ENCODE data around the gene ZNF610. TPM values are rescaled to one million over a fixed set of nuclear protein-coding genes. Genes with fewer than 3 reads are reported as not detected.
A peak's percentile ranks its signal among the peaks of the same experiment; 100 is the strongest.
"Not testable (repeated sequence)": the region's sequence is repeated elsewhere in the genome, so short reads cannot be mapped to it uniquely, and the experiment has no call there.

ZNF610 gene
- total RNA-seq (2014; rRNA removed; shearing (Covaris generic)): 3.5 and 4.5 TPM in 2 replicates

DNA sequence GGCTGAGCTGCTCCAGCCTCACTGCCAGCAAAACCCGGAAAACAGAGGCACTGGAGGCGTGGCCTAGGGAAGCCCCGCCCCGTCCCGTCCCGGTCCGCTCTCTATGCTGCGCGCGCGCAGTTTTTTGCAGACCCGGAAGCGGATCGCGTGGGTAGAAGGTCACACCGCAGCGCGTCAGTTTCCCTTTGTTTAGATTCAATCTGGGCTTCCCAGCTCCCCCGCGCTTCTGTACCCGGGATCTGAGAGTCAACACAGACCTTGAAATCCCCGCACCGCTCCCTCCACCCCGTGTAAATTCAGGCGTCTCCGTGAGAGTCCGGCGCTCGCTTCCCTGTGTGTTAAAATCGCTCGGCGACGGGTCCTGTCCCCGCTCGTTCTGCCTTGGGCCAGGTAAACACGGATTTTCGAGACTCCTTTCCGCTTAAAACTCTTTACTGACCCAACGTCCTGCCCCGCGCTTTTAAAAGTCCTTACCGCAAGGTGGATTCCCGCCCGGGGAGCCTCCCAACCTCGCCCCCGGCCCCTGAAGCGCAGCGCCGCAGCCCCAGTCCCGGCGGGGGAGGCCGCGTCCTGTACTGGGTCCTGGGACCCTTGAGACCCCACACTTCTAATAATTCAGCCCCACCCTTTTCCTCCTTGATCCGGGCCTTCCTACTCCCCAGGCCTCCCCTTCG, at the start of gene ZNF610:
TSS of gene ZNF610 (plus strand) at position 127 of the 674 bp plus-strand sequence. CDS start 12,930 bp downstream, outside the sequence.
- DNase-seq (ENCODE audit: low read depth): peak; percentile 75

DNA sequence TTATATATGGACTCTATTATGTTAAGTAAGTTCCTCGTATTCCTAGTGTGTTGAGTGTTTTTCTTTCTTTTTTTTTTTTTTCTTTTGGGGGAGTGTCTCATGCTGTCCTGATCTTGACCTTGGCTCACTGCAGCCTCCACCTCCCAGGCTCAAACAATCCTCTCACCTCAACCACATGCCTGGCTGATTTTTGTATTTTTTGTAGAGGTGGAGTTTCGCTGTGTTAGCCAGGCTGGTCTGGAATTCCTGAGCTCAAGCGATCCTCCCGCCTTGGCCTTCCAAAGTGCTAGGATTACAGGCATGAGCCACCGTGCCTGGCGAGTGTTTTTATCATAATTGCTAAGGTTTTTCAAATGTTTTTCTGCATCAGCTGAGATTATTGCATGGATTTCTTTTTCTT, 49.8 kb upstream of the ZNF610 start:
- no peak for DNase-seq (ENCODE audit: low read depth)

DNA sequence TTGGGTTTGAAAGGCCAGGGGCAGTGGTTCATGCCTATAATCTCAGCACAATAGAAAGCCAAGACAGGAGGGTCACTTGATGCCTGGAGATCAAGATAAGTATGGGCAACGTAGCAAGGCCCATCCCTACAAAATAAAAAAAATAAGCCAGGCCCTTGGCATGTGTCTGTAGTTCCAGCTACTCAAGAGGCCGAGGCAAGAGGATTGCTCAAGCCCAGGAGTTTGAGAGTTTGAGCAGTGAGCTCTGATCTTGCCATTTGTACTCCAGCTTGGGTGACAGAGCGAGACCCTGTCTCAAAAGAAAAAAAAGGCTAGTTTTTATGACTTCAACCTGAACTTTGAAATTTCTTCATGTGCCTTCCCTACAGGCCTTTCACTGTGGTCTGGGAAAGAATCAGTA, 44.3 kb upstream of the ZNF610 start:
- DNase-seq (ENCODE audit: low read depth): no peak

DNA sequence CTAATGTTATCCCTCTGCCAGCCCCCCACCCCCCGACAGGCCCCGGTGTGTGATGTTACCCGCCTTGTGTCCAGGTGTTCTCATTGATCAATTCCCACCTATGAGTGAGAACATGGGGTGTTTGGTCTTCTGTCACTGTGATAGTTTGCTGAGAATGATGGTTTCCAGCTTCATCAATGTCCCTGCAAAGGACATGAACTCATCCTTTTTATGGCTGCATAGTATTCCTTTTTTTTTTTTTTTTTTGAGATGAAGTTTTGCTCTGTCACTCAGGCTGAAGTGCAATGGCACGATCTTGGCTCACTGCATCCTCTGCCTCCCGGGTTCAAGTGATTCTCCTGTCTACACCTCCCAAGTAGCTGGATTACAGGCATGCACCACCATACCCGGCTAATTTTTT, 43.1 kb upstream of the ZNF610 start:
- DNase-seq (ENCODE audit: low read depth): not testable (repeated sequence)

GRCh38 chr19:52296400-52296772, 39.7 kb upstream of the ZNF610 start:
- no peak for DNase-seq (ENCODE audit: low read depth)

DNA sequence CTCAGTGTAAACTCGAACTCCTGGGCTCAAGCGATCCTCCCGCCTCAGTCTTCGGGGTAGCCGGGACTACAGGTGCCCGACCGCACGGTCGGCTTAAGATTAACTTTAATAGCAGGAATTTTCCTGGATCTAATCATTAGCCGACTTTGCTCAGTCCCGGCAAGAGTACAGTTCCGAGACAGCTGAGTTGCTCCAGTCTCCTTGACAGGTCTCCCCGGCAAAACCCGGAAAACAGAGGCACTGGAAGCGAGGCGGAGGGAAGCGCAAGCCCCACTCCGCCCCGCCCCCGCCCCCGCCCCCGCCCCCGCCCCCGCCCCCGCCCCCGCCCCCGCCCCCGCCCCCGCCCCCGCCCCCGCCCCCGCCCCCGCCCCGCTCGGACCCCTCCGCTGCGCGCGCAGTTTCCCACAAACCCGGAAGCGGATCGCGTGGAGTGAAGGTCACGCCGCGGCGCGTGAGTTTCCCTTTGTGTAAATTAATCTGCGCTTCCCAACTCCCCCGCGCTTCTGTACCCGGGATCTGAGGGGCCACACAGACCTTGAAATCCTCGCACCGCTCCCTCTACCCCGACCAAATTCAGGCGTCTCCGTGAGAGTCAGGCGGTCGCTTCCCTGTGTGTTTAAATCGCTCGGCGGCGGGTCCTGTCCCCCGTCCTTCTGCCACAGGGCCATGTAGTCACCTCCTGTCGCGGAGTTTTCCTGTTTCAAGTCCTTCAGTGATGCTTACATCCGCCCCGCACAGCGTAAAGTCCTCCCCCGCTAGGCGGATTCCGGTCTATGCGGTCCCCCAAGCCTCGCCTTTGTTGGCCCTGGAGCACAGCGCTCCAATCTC, 39.1 kb upstream of the ZNF610 start, which contains the start of gene ZNF480:
TSS of gene ZNF480 (plus strand) at position 397 of the 828 bp plus-strand sequence. CDS start 3,244 bp downstream, outside the sequence.
- peak; percentile 80 for DNase-seq (ENCODE audit: low read depth)

GRCh38 chr19:52297601-52298364, 38.3 kb upstream of the ZNF610 start:
- no peak for DNase-seq (ENCODE audit: low read depth)

- DNase-seq (ENCODE audit: low read depth): peak; percentile 7
Observed at GRCh38 chr19:52307275-52307674, 28.8 kb upstream of the ZNF610 start.

DNA sequence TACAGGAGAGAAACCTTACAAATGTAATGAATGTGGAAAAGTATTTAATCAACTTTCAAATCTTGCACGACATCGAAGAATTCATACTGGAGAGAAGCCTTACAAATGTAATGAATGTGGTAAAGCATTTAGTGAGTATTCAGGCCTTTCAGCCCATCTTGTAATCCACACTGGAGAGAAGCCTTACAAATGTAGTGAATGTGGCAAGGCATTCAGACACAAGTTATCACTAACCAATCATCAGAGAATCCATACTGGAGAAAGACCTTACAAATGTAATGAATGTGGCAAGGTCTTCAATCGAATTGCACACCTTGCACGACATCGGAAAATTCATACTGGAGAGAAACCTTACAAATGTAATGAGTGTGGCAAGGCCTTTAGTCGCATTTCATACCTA, 13.6 kb upstream of the ZNF610 start:
- no peak for DNase-seq (ENCODE audit: low read depth)

GRCh38 chr19:52331757-52332156, 4.3 kb upstream of the ZNF610 start:
- no peak for DNase-seq (ENCODE audit: low read depth)

DNA sequence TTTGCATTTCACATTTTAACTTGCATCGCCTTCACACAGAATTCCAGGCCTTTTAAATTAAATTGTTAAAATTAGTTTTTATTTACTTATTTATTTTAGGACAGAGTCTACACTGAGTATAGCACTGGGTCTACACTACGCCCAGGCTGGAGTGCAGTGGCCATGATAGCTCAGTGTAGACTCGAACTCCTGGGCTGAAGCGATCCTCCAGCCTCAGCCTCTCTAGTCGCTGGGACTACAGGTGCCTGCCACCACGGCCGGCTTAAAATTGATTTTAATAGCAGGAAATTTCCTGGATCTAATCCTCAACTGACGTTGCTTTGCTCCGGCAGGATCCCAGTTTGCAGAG, 301 bp upstream of the ZNF610 start:
- DNase-seq (ENCODE audit: low read depth): no peak

GRCh38 chr19:52336791-52337381, 843 bp downstream of the ZNF610 start:
- DNase-seq (ENCODE audit: low read depth): no peak

- DNase-seq (ENCODE audit: low read depth): not testable (repeated sequence)
Observed at GRCh38 chr19:52339022-52339421, 3.0 kb downstream of the ZNF610 start.

DNA sequence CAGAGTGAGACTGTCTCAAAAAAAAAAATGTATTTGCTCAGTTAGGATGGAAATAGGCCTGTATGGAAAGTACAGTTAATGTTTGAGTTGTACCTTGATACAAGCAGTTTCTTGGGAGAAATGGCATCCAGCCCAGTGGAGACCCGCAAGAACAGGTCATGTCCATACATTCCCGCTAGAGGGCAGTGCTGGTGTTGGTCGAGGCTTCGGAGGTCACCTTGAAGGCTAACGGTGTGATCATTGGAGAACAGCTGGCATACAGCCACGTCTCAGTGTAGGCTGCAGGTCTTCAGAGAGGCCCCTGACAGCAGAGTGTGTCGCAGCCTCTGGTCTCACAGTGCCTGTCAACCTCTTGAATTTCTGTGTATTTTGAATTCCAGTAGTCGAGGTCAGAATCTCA, 7.5 kb downstream of the ZNF610 start:
- DNase-seq (ENCODE audit: low read depth): peak; percentile 16

GRCh38 chr19:52345162-52345561, 9.1 kb downstream of the ZNF610 start:
- no peak for DNase-seq (ENCODE audit: low read depth)

DNA sequence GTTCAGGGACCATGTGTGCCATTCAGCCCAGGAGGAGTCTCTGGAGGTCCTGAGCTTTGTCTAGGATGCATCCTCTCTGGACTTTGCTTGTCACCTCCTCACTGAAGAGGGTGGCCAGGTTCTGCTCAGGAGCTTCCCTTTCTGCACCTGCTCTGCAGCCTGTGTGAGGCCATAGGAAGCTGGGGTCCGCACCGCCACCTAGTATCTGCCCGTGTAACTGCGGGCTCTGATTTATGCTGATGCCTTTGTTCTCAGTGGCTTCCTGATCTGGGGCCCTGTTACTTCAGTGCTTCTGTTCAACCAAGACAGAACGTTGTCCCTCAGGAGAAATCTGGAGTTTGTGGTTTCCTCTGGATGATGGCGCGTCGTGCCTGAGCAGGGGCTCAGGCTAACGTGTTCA, 15.5 kb downstream of the ZNF610 start:
- no peak for DNase-seq (ENCODE audit: low read depth)

GRCh38 chr19:52366414-52366824, 30.4 kb downstream of the ZNF610 start:
- no peak for DNase-seq (ENCODE audit: low read depth)

GRCh38 chr19:52369559-52370340, 33.7 kb downstream of the ZNF610 start, which contains the start of gene ZNF880:
TSS of gene ZNF880 (plus strand) at chr19:52369923. CDS start at chr19:52369966, 43 bp downstream.
- DNase-seq (ENCODE audit: low read depth): peak; percentile 87

GRCh38 chr19:52370341-52370710, 34.3 kb downstream of the ZNF610 start:
- no peak for DNase-seq (ENCODE audit: low read depth)

- no peak for DNase-seq (ENCODE audit: low read depth)
Observed at GRCh38 chr19:52391135-52391534, 55.1 kb downstream of the ZNF610 start.
